Retinal pigment epithelial cell (primary cell): Measurements from ENCODE around the gene ARID5B.
"Not testable (repeated sequence)": the region's sequence is repeated elsewhere in the genome, so short reads cannot be mapped to it uniquely, and the experiment has no call there.

Experiments used
- DNase-seq: peaks from one replicate; pipeline ENCODE4 v3.0.0-alpha.2; 2010; ENCODE audit warnings: low read depth
- H3K4me3 ChIP-seq: 2 replicates; pipeline ENCODE4 v1.5.1; 2011; ENCODE audit warnings: mild to moderate bottlenecking, low read length, control low read depth, moderate library complexity
- CTCF ChIP-seq: conservative IDR thresholded peaks from 2 replicates; pipeline ENCODE4 v1.5.1; 2011; ENCODE audit warnings: low read depth, low read length, control low read depth, inconsistent platforms

The ARID5B gene

GRCh38 chr10:61974601-61975390 is 73.3 kb downstream of the ARID5B start:
- peak; percentile 84 for DNase-seq
- H3K4me3 ChIP-seq: no peak overlapping the region
- TF ChIP-seq CTCF: no peak

- DNase-seq: no peak
- H3K4me3 ChIP-seq: no peak overlapping the region
- no peak for TF ChIP-seq CTCF
Observed at GRCh38 chr10:61975391-61975932, 74.0 kb downstream of the ARID5B start.

- not testable (repeated sequence) for DNase-seq, H3K4me3 ChIP-seq
Observed at GRCh38 chr10:61976951-61977721, 75.6 kb downstream of the ARID5B start.

GRCh38 chr10:61978965-61979364 is 77.5 kb downstream of the ARID5B start:
- TF ChIP-seq CTCF: peak; percentile 23
- no peak overlapping the region for H3K4me3 ChIP-seq
- DNase-seq: no peak

- DNase-seq: no peak
- H3K4me3 ChIP-seq: no peak overlapping the region
- no peak for TF ChIP-seq CTCF
Observed at GRCh38 chr10:61981460-61981859, 80.0 kb downstream of the ARID5B start.

- no peak for TF ChIP-seq CTCF
- no peak overlapping the region for H3K4me3 ChIP-seq
- no peak for DNase-seq
Observed at GRCh38 chr10:61983255-61983654, 81.8 kb downstream of the ARID5B start.

GRCh38 chr10:61984803-61985418 is 83.4 kb downstream of the ARID5B start:
- DNase-seq: no peak
- H3K4me3 ChIP-seq: no peak overlapping the region
- TF ChIP-seq CTCF: no peak
